HEK293 (cell line): ENCODE results near the gene RASL10A.

Source experiments
- GLI4 ChIP-seq: fragments of 450-650 bp; formaldehyde crosslinking; IDR thresholded peaks from 2 replicates; pipeline ENCODE4 v1.5.1; 2016; ENCODE audit warnings: missing biosample characterization, missing genetic modification characterization
- GLIS1 ChIP-seq: fragments of 450-650 bp; formaldehyde crosslinking; IDR thresholded peaks from 2 replicates; pipeline ENCODE4 v1.5.1; 2016; ENCODE audit warnings: missing biosample characterization, missing genetic modification characterization
- KLF1 ChIP-seq: fragments of 450-650 bp; formaldehyde crosslinking; IDR thresholded peaks from 2 replicates; pipeline ENCODE4 v1.5.1; 2016; ENCODE audit warnings: missing biosample characterization, missing genetic modification characterization
- SCRT1 ChIP-seq: fragments of 450-650 bp; formaldehyde crosslinking; IDR thresholded peaks from 2 replicates; pipeline ENCODE4 v1.5.1; 2016; ENCODE audit warnings: missing biosample characterization, missing genetic modification characterization, borderline replicate concordance
- SCRT2 ChIP-seq: fragments of 450-650 bp; formaldehyde crosslinking; IDR thresholded peaks from 2 replicates; pipeline ENCODE4 v1.5.1; 2016; ENCODE audit warnings: missing biosample characterization, missing genetic modification characterization
- TRIM28 ChIP-seq: IDR thresholded peaks from 2 replicates; pipeline ENCODE4 v1.6.1; 2011; ENCODE audit warnings: low read length, control low read depth, borderline replicate concordance
- ZBTB1 ChIP-seq: fragments of 450-650 bp; formaldehyde crosslinking; IDR thresholded peaks from 2 replicates; pipeline ENCODE4 v1.5.1; 2016; ENCODE audit warnings: missing biosample characterization, missing genetic modification characterization
- ZBTB20 ChIP-seq: fragments of 450-650 bp; formaldehyde crosslinking; IDR thresholded peaks from 2 replicates; pipeline ENCODE4 v1.5.1; 2016; ENCODE audit warnings: missing biosample characterization, missing genetic modification characterization
- ZBTB8A ChIP-seq: fragments of 450-650 bp; formaldehyde crosslinking; IDR thresholded peaks from 2 replicates; pipeline ENCODE4 v1.5.1; 2016; ENCODE audit warnings: missing biosample characterization, missing genetic modification characterization
- ZNF121 ChIP-seq: fragments of 450-650 bp; formaldehyde crosslinking; IDR thresholded peaks from 2 replicates; pipeline ENCODE4 v1.5.1; 2016; ENCODE audit warnings: missing biosample characterization, missing genetic modification characterization
- ZNF146 ChIP-seq: fragments of 450-650 bp; formaldehyde crosslinking; IDR thresholded peaks from 2 replicates; pipeline ENCODE4 v1.5.1; 2016; ENCODE audit warnings: missing biosample characterization, missing genetic modification characterization
- ZNF174 ChIP-seq: fragments of 450-650 bp; formaldehyde crosslinking; IDR thresholded peaks from 2 replicates; pipeline ENCODE4 v1.5.0; 2017; ENCODE audit warnings: missing biosample characterization, mild to moderate bottlenecking, missing genetic modification characterization
- ZNF202 ChIP-seq: fragments of 450-650 bp; formaldehyde crosslinking; IDR thresholded peaks from 2 replicates; pipeline ENCODE4 v1.5.1; 2016; ENCODE audit warnings: missing biosample characterization, missing genetic modification characterization, borderline replicate concordance
- ZNF23 ChIP-seq: fragments of 450-650 bp; formaldehyde crosslinking; IDR thresholded peaks from 2 replicates; pipeline ENCODE4 v1.5.1; 2016; ENCODE audit warnings: missing biosample characterization, missing genetic modification characterization, borderline replicate concordance
- ZNF366 ChIP-seq: fragments of 450-650 bp; formaldehyde crosslinking; conservative IDR thresholded peaks from 2 replicates; pipeline ENCODE4 v1.5.1; 2016; ENCODE audit warnings: missing biosample characterization, missing genetic modification characterization
- ZNF394 ChIP-seq: fragments of 450-650 bp; formaldehyde crosslinking; IDR thresholded peaks from 2 replicates; pipeline ENCODE4 v1.5.1; 2016; ENCODE audit warnings: missing biosample characterization, missing genetic modification characterization, mild to moderate bottlenecking, moderate library complexity, borderline replicate concordance
- ZNF629 ChIP-seq: fragments of 450-650 bp; formaldehyde crosslinking; IDR thresholded peaks from 2 replicates; pipeline ENCODE4 v1.5.1; 2017; ENCODE audit warnings: missing biosample characterization, missing genetic modification characterization
- ZNF76 ChIP-seq: fragments of 450-650 bp; formaldehyde crosslinking; IDR thresholded peaks from 2 replicates; pipeline ENCODE4; 2016; ENCODE audit warnings: low read depth, missing biosample characterization, missing genetic modification characterization, borderline replicate concordance
- ZNF792 ChIP-seq: fragments of 450-650 bp; formaldehyde crosslinking; IDR thresholded peaks from 2 replicates; pipeline ENCODE4 v1.5.1; 2016; ENCODE audit warnings: missing biosample characterization, missing genetic modification characterization
- ZNF837 ChIP-seq: fragments of 450-650 bp; formaldehyde crosslinking; IDR thresholded peaks from 2 replicates; pipeline ENCODE4 v1.5.1; 2016; ENCODE audit warnings: missing biosample characterization, missing genetic modification characterization
- ZXDB ChIP-seq: fragments of 450-650 bp; formaldehyde crosslinking; IDR thresholded peaks from 2 replicates; pipeline ENCODE4 v1.5.1; 2016; ENCODE audit warnings: missing biosample characterization, missing genetic modification characterization
- TF ChIP-seq, protein P1 (sequence below): fragments of 450-650 bp; formaldehyde crosslinking; IDR thresholded peaks from 2 replicates; pipeline ENCODE4 v1.5.1; 2016; ENCODE audit warnings: missing biosample characterization, missing genetic modification characterization, borderline replicate concordance
- TF ChIP-seq, protein P2 (sequence below): fragments of 450-650 bp; formaldehyde crosslinking; IDR thresholded peaks from 2 replicates; pipeline ENCODE4 v1.5.0; 2017; ENCODE audit warnings: missing biosample characterization, missing genetic modification characterization, borderline replicate concordance
- TF ChIP-seq, protein P3 (sequence below): fragments of 450-650 bp; formaldehyde crosslinking; conservative IDR thresholded peaks from 2 replicates; pipeline ENCODE4 v1.5.1; 2016; ENCODE audit warnings: low read depth, missing biosample characterization, missing genetic modification characterization
- TF ChIP-seq, protein P4 (sequence below): fragments of 450-650 bp; formaldehyde crosslinking; IDR thresholded peaks from 2 replicates; pipeline ENCODE4 v1.5.1; 2017; ENCODE audit warnings: missing biosample characterization, missing genetic modification characterization
- TF ChIP-seq, protein P5 (sequence below): fragments of 450-650 bp; formaldehyde crosslinking; IDR thresholded peaks from 2 replicates; pipeline ENCODE4 v1.5.1; 2016; ENCODE audit warnings: missing biosample characterization, missing genetic modification characterization
- TF ChIP-seq, protein P6 (sequence below): fragments of 450-650 bp; formaldehyde crosslinking; IDR thresholded peaks from 2 replicates; pipeline ENCODE4 v1.5.1; 2016; ENCODE audit warnings: missing biosample characterization, missing genetic modification characterization

Gene RASL10A

DNA sequence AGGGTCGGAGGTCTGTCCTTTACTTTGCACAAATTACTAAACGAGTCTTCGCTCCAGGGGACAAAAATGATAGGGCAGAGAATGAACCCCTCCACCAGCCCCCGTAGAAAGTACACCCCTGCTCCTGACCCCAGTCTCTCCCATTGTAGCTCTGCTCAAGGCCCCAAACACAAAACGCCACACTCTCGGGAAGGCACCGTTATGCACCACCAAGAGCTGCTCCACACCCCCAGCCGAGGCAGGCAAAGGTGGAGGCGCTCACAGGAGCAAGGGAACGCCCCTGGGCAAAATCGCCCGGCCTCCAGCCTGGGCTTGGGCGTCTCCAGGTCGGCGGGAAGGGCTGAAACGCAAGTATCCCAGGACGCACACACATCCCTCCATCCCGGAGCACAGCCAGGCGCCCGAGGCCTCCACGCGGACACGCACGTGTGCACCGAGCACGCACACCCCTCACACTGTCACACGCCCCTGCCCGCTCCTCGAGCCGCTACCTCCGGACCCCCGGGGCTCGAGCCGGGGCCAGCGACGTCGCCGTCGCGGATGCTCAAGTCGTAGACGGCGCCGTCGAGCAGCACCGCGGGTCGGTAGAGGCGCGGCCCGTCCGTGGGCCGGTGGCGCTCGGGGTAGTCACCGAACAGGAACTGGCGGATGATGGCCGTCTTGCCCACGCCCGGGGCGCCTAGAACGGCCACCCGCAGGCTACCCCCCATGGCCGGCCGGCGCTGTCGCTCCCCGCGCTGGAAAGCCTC, 786 bp downstream of the RASL10A start (continued):
- TF ChIP-seq, protein P1, sequence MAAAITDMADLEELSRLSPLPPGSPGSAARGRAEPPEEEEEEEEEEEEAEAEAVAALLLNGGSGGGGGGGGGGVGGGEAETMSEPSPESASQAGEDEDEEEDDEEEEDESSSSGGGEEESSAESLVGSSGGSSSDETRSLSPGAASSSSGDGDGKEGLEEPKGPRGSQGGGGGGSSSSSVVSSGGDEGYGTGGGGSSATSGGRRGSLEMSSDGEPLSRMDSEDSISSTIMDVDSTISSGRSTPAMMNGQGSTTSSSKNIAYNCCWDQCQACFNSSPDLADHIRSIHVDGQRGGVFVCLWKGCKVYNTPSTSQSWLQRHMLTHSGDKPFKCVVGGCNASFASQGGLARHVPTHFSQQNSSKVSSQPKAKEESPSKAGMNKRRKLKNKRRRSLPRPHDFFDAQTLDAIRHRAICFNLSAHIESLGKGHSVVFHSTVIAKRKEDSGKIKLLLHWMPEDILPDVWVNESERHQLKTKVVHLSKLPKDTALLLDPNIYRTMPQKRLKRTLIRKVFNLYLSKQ (tag by site-specific recombination): no peak
- TF ChIP-seq ZNF174 (tag by site-specific recombination): no peak
- TF ChIP-seq GLIS1 (tag by site-specific recombination): peak; percentile 74
- TF ChIP-seq ZBTB8A (tag by site-specific recombination): peak; percentile 86
- no peak for TF ChIP-seq ZNF202
- TF ChIP-seq, protein P2, sequence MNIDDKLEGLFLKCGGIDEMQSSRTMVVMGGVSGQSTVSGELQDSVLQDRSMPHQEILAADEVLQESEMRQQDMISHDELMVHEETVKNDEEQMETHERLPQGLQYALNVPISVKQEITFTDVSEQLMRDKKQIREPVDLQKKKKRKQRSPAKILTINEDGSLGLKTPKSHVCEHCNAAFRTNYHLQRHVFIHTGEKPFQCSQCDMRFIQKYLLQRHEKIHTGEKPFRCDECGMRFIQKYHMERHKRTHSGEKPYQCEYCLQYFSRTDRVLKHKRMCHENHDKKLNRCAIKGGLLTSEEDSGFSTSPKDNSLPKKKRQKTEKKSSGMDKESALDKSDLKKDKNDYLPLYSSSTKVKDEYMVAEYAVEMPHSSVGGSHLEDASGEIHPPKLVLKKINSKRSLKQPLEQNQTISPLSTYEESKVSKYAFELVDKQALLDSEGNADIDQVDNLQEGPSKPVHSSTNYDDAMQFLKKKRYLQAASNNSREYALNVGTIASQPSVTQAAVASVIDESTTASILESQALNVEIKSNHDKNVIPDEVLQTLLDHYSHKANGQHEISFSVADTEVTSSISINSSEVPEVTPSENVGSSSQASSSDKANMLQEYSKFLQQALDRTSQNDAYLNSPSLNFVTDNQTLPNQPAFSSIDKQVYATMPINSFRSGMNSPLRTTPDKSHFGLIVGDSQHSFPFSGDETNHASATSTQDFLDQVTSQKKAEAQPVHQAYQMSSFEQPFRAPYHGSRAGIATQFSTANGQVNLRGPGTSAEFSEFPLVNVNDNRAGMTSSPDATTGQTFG (tag by site-specific recombination): no peak
- peak; percentile 90 for TF ChIP-seq ZNF366 (tag by site-specific recombination)
- TF ChIP-seq, protein P3, sequence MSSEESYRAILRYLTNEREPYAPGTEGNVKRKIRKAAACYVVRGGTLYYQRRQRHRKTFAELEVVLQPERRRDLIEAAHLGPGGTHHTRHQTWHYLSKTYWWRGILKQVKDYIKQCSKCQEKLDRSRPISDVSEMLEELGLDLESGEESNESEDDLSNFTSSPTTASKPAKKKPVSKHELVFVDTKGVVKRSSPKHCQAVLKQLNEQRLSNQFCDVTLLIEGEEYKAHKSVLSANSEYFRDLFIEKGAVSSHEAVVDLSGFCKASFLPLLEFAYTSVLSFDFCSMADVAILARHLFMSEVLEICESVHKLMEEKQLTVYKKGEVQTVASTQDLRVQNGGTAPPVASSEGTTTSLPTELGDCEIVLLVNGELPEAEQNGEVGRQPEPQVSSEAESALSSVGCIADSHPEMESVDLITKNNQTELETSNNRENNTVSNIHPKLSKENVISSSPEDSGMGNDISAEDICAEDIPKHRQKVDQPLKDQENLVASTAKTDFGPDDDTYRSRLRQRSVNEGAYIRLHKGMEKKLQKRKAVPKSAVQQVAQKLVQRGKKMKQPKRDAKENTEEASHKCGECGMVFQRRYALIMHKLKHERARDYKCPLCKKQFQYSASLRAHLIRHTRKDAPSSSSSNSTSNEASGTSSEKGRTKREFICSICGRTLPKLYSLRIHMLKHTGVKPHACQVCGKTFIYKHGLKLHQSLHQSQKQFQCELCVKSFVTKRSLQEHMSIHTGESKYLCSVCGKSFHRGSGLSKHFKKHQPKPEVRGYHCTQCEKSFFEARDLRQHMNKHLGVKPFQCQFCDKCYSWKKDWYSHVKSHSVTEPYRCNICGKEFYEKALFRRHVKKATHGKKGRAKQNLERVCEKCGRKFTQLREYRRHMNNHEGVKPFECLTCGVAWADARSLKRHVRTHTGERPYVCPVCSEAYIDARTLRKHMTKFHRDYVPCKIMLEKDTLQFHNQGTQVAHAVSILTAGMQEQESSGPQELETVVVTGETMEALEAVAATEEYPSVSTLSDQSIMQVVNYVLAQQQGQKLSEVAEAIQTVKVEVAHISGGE (tag by site-specific recombination): no peak
- TF ChIP-seq, protein P4, sequence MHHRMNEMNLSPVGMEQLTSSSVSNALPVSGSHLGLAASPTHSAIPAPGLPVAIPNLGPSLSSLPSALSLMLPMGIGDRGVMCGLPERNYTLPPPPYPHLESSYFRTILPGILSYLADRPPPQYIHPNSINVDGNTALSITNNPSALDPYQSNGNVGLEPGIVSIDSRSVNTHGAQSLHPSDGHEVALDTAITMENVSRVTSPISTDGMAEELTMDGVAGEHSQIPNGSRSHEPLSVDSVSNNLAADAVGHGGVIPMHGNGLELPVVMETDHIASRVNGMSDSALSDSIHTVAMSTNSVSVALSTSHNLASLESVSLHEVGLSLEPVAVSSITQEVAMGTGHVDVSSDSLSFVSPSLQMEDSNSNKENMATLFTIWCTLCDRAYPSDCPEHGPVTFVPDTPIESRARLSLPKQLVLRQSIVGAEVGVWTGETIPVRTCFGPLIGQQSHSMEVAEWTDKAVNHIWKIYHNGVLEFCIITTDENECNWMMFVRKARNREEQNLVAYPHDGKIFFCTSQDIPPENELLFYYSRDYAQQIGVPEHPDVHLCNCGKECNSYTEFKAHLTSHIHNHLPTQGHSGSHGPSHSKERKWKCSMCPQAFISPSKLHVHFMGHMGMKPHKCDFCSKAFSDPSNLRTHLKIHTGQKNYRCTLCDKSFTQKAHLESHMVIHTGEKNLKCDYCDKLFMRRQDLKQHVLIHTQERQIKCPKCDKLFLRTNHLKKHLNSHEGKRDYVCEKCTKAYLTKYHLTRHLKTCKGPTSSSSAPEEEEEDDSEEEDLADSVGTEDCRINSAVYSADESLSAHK (tag by site-specific recombination): no peak
- no peak for TF ChIP-seq GLI4 (tag by site-specific recombination)
- no peak for TF ChIP-seq ZXDB (tag by site-specific recombination)
- TF ChIP-seq KLF1 (tag by site-specific recombination): peak; percentile 70
- TF ChIP-seq SCRT2: no peak
- TF ChIP-seq ZNF23 (tag by site-specific recombination): no peak
- TF ChIP-seq ZBTB20 (tag by site-specific recombination): no peak; the same call in 1 of the 2 replicates
- TF ChIP-seq ZNF121 (tag by site-specific recombination): no peak
- TF ChIP-seq SCRT1 (tag by site-specific recombination): no peak
- TF ChIP-seq ZNF792 (tag by site-specific recombination): no peak
- TF ChIP-seq, protein P5, sequence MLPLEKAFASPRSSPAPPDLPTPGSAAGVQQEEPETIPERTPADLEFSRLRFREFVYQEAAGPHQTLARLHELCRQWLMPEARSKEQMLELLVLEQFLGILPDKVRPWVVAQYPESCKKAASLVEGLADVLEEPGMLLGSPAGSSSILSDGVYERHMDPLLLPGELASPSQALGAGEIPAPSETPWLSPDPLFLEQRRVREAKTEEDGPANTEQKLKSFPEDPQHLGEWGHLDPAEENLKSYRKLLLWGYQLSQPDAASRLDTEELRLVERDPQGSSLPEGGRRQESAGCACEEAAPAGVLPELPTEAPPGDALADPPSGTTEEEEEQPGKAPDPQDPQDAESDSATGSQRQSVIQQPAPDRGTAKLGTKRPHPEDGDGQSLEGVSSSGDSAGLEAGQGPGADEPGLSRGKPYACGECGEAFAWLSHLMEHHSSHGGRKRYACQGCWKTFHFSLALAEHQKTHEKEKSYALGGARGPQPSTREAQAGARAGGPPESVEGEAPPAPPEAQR (tag by site-specific recombination): no peak
- TF ChIP-seq ZNF146 (tag by site-specific recombination): no peak
- TF ChIP-seq, protein P6, sequence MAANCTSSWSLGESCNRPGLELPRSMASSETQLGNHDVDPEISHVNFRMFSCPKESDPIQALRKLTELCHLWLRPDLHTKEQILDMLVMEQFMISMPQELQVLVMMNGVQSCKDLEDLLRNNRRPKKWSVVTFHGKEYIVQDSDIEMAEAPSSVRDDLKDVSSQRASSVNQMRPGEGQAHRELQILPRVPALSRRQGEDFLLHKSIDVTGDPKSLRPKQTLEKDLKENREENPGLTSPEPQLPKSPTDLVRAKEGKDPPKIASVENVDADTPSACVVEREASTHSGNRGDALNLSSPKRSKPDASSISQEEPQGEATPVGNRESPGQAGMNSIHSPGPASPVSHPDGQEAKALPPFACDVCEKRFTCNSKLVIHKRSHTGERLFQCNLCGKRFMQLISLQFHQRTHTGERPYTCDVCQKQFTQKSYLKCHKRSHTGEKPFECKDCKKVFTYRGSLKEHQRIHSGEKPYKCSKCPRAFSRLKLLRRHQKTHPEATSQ: peak; percentile 81; the same call in 1 of the 2 replicates
- no peak for TF ChIP-seq ZNF629
- TF ChIP-seq ZNF394 (tag by site-specific recombination): peak; percentile 35; the same call in 1 of the 2 replicates
- no peak for TF ChIP-seq TRIM28
- TF ChIP-seq ZBTB1 (tag by site-specific recombination): no peak
- TF ChIP-seq ZNF76 (tag by site-specific recombination): peak; percentile 53
- no peak for TF ChIP-seq ZNF837 (tag by site-specific recombination)
